Activated gamma-delta T cell treated with Interleukin-2 at 50 U/mL for 16 hours (primary cell): Measurements from ENCODE around the gene ATP5PF.
"Not testable (repeated sequence)": the region's sequence is repeated elsewhere in the genome, so short reads cannot be mapped to it uniquely, and the experiment has no call there.

Source experiments
- DNase-seq: peaks from one replicate; pipeline ENCODE4 v3.0.0-alpha.2; 2020

The ATP5PF gene

GRCh38 chr21:25721987-25722386 is 12.7 kb downstream of the ATP5PF start:
- no peak for DNase-seq

DNA sequence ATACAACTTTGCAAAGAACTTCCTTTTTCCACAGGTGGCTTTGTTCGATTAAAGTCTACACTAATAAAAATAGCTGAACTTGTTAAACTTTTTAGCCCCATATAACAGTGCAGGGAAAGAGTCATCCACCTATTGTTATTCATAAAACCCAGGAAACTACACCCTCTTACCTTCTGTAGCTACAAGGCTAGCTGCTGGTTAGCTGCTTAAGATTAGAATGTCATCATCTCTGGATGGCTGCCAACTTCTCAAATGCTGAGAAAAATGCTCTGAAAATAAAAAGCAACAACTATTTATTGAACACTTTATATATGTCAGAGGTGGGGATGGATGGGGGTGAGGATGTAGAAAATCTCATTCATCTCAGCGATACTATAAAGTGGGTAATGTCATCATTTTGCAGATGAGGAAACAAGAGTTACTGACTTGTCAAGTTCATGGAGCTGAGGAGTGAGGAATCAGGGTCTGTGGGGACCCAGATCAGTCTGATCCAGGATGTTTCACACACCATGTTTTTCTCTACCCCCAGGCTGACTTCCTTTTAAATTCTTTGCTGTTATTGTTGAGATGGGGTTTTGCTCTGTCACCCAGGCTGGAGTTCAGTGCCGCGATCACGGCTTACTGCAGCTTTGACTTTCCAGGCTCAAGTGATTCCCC is 17.1 kb downstream of the ATP5PF start:
- no peak for DNase-seq

DNA sequence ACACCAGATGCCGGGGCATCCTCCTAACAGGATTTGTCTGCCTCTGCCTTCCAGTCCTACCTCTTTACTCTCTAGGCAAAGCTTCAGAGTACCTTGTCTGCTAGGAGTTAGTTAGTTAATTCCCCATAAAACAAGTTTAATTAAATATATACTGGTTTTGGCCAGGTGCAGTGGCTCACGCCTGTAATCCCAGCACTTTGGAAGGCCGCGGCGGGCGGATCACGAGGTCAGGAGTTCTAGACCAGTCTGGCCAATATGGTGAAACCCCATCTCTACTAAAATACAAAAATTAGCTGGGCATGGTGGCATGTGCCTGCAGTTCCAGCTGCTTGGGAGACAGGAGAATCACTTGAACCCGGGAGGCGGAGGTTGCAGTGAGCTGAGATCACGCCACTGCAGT is 20.6 kb downstream of the ATP5PF start:
- DNase-seq = not testable (repeated sequence)

DNA sequence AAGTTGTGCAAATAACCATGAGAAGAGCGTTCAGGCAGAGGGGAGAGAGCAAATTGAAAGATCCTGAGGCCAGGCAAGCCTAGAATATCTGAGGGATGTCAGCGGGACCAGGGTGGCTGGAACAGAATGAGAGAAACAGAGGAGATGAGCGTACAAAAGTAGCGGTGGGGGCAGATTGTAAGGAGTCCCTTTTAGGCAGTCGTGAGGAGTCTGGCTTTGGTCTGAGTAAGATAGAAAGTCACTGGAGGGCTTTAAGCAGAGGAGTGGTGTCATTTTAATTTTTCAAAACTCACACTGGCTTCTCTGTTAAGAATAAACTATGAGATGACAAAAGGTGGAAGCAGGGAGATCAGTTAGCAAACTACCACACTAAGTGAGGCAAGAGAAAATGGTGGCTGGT is 24.2 kb downstream of the ATP5PF start:
- DNase-seq = no peak

- no peak for DNase-seq
Measured at GRCh38 chr21:25709684-25710265, 24.9 kb downstream of the ATP5PF start.

DNA sequence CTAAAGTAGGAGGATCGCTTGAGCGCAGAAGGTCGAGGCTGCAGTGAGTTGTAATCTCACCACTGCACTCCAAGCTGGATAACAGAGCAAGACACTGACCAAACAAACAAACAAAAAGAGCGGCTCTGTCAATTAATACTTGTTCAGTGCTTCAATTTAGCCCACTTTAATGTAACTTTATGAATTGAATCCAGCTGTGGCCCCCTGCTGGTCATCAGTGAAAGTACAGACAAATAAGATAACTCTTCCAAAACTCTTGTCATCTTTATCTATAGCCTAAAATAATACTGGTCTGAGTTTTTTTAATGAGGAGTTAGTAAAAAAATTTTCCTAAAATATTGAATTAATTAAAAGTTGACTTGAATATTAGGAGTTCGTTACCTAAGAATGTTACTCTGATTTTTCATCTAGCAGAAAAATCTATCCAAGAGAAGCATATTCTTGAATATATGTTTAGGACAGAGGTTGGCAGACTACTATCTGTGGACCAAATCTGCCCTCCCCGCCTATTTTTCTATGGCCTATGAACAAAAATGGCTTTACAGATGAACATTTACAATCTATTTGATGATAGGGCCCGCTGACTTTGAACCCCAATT is 26.1 kb downstream of the ATP5PF start:
- DNase-seq = peak; percentile 52

GRCh38 chr21:25701529-25701928 is 33.2 kb downstream of the ATP5PF start:
- no peak for DNase-seq

DNA sequence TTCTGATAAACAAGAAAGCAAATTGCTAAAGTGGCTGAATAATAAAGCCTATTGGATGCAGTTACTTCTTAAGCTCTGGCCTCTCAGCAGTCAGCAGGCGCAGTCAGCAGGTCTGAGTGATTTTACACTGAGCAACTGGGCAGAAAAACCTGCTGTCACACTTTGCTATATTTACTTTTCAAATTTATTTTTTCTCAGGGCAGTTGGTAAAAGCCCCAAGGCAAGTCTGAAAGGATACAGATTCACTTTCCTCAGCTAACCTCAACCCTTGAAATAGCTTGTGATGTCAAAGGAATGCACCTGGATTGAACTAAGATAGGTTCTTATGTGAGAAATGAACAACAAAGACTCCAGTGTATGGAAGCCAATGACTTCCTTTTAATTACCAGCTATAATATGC is 34.0 kb downstream of the ATP5PF start:
- no peak for DNase-seq

DNA sequence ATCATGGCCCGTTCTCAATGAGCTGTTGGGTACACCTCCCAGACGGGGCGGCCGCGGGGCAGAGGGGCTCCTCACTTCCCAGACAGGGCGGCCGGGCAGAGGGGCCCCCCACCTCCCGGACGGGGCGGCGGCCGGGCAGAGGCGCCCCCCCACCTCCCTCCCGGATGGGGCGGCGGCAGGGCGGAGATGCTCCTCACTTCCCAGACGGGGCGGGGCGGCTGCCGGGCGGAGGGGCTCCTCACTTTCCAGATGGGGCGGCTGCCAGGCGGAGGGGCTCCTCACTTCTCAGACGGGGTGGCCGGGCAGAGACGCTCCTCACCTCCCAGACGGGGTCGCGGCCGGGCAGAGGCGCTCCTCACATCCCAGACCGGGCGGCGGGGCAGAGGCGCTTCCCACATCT is 39.2 kb downstream of the ATP5PF start:
- DNase-seq = not testable (repeated sequence)

- DNase-seq = no peak
Measured at GRCh38 chr21:25691976-25692375, 42.7 kb downstream of the ATP5PF start.

DNA sequence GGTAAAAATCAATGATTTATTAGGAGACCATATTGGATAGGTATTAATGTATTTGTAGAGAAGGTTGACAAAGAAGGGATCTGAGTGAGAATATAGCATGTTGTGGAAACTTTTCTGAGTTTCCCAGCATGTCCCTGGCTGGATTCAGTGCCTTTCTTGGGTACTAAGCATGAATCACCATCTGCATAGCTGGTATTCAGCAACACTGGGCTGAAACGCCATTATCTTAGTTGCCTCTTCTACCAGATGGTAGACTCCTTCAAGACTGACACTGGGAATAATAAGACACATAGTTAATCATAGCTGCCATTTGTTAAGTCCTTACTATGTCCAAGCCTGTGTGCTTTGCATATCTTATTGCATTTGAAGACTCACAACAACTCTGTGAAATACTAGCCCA is 45.5 kb downstream of the ATP5PF start:
- DNase-seq = no peak

- no peak for DNase-seq
Measured at GRCh38 chr21:25688275-25689155, 46.2 kb downstream of the ATP5PF start.

DNA sequence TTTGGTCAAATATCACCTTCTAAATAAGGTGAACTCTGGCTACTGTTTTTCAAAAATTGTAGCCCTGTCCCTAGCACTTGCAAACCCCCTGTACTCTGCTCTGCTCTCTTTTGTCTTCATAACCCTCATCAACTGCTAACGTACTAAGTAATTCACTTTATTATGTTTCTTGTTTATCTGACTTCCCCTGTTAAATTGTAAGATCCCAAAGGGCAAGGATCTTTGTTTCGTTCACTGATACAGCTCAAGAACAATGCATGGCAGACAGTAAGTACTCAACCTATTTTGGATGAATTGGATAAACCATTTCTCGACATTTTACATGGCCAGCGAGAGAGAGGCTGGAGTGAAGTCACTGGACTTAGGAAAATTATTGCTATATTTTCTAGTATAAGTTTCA is 46.9 kb downstream of the ATP5PF start:
- no peak for DNase-seq

- DNase-seq = no peak
Measured at GRCh38 chr21:25682382-25682781, 52.3 kb downstream of the ATP5PF start.

DNA sequence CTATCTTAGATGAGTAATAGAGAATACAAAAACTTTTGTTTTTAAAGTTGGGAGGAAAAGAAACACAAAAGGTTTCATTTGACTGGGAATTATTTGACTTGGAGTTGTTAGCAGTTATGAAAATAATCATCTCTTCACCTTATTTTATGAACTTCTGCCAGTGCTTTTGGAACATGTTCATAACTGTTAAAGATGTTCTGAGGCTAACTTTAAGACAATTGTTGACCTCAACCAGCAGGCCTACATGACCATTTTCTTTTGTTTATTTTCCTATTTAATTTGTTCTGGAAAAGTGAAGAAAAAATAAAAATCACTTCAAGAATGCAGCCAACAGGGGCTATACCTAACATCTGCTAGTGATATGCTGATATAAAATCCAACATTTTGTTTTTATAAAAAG is 58.3 kb downstream of the ATP5PF start:
- no peak for DNase-seq
